Epithelial cell of proximal tubule (primary cell): ENCODE results near the gene UNK. TPM values are rescaled to one million over a fixed set of nuclear protein-coding genes. Genes with fewer than 3 reads are reported as not detected.

ENCODE experiments used
- DNase-seq: peaks from one replicate; pipeline ENCODE4 v3.0.0-alpha.2; 2011; ENCODE audit warnings: low read depth
- H3K4me3 ChIP-seq: 2 replicates; pipeline ENCODE4 v1.5.1; 2011; ENCODE audit warnings: low read depth, mild to moderate bottlenecking, low read length
- CTCF ChIP-seq: conservative IDR thresholded peaks from 2 replicates; pipeline ENCODE4 v1.5.1; 2012; ENCODE audit warnings: low read depth, mild to moderate bottlenecking, low read length
- total RNA-seq: library from RNA; depleted of rRNA; stranded (reverse); fragments of >200 nt; gene quantifications from 2 replicates; pipeline ENCODE4 v1.2.3, GENCODE V29; 2015

UNK gene
- total RNA-seq, 1 donor from 2014 or later = 19.4 TPM

- no peak overlapping the region for H3K4me3 ChIP-seq
- TF ChIP-seq CTCF = no peak
- no peak for DNase-seq
Observed at GRCh38 chr17:75762513-75763268, 21.9 kb upstream of the UNK start.

- DNase-seq = no peak
- TF ChIP-seq CTCF = no peak
- no peak overlapping the region for H3K4me3 ChIP-seq
Observed at GRCh38 chr17:75763269-75763607, 21.4 kb upstream of the UNK start.

- no peak for DNase-seq
- TF ChIP-seq CTCF = no peak
- H3K4me3 ChIP-seq = peak overlapping the region; percentile 70
Observed at GRCh38 chr17:75763613-75764416, 20.8 kb upstream of the UNK start.

- no peak for TF ChIP-seq CTCF
- H3K4me3 ChIP-seq = peak overlapping the region; percentile 70
- no peak for DNase-seq
Observed at GRCh38 chr17:75764417-75764710, 20.2 kb upstream of the UNK start.

GRCh38 chr17:75764711-75765421, 19.7 kb upstream of the UNK start, which contains the start of gene GALK1:
Gene GALK1, minus strand, starts transcription at chr17:75765192. Its CDS starts 56 bp downstream, at chr17:75765136.
- peak within 1 kb of the TSS; percentile 70 for H3K4me3 ChIP-seq
- peak; percentile 61 for TF ChIP-seq CTCF
- DNase-seq = no peak

GRCh38 chr17:75765981-75766380, 18.6 kb upstream of the UNK start:
- TF ChIP-seq CTCF = no peak
- DNase-seq = no peak
- no peak overlapping the region for H3K4me3 ChIP-seq
